HG03565 (cell line): ENCODE results near the gene TMEM175.
"Not testable (repeated sequence)": the region's sequence is repeated elsewhere in the genome, so short reads cannot be mapped to it uniquely, and the experiment has no call there.

ENCODE experiments used
- ATAC-seq: cut with Tn5 transposase; IDR thresholded peaks from one replicate; pipeline ENCODE4 v1.9.1; 2021; ENCODE audit warnings: mild to moderate bottlenecking, moderate library complexity; ENCODE audit not compliant: unreplicated experiment

TMEM175 gene

GRCh38 chr4:987624-988513 is 55.6 kb downstream of the TMEM175 start:
- no peak for ATAC-seq

- ATAC-seq = no peak
Measured at GRCh38 chr4:988726-989721, 56.8 kb downstream of the TMEM175 start.

GRCh38 chr4:989722-990471 is 57.6 kb downstream of the TMEM175 start:
- ATAC-seq = no peak

GRCh38 chr4:990746-991367 is 58.6 kb downstream of the TMEM175 start:
- no peak for ATAC-seq

GRCh38 chr4:991451-992296 is 59.4 kb downstream of the TMEM175 start:
- no peak for ATAC-seq

- no peak for ATAC-seq
Measured at GRCh38 chr4:992297-993110, 60.2 kb downstream of the TMEM175 start.

GRCh38 chr4:993111-994029 is 61.1 kb downstream of the TMEM175 start, which contains the start of gene SLC26A1:
TSS of gene SLC26A1 (minus strand) at chr4:993404. CDS start at chr4:991703, 1,701 bp downstream.
- no peak for ATAC-seq

GRCh38 chr4:995311-996026 is 63.2 kb downstream of the TMEM175 start:
- ATAC-seq = no peak

- no peak for ATAC-seq
Measured at GRCh38 chr4:996030-996996, 64.1 kb downstream of the TMEM175 start.

- ATAC-seq = no peak
Measured at GRCh38 chr4:996997-997374, 64.7 kb downstream of the TMEM175 start.

GRCh38 chr4:997375-998071 is 65.3 kb downstream of the TMEM175 start:
- no peak for ATAC-seq

- no peak for ATAC-seq
Measured at GRCh38 chr4:998096-998691, 65.9 kb downstream of the TMEM175 start.

- not testable (repeated sequence) for ATAC-seq
Measured at GRCh38 chr4:999240-999863, 67.1 kb downstream of the TMEM175 start.

- ATAC-seq = no peak
Measured at GRCh38 chr4:999882-1000425, 67.7 kb downstream of the TMEM175 start.
